HL-60 (cell line): ENCODE data around the gene PRPS2.

ENCODE experiments used
- POLR2AphosphoS5 ChIP-seq: IDR thresholded peaks from 2 replicates; pipeline ENCODE4 v1.6.1; 2012; ENCODE audit warnings: low read depth
- SPI1 ChIP-seq: IDR thresholded peaks from 2 replicates; pipeline ENCODE4 v1.6.1; 2012; ENCODE audit warnings: low read depth, mild to moderate bottlenecking, borderline replicate concordance
- TF ChIP-seq, protein P1 (sequence below): IDR thresholded peaks from one replicate; pipeline ENCODE4 v1.5.1; 2011; ENCODE audit warnings: low read length, control low read depth, inconsistent platforms; ENCODE audit not compliant: insufficient read depth
- TF ChIP-seq, protein P2 (sequence below): IDR thresholded peaks from 2 replicates; pipeline ENCODE4 v1.6.1; 2012; ENCODE audit warnings: low read depth; ENCODE audit not compliant: insufficient replicate concordance

DNA sequence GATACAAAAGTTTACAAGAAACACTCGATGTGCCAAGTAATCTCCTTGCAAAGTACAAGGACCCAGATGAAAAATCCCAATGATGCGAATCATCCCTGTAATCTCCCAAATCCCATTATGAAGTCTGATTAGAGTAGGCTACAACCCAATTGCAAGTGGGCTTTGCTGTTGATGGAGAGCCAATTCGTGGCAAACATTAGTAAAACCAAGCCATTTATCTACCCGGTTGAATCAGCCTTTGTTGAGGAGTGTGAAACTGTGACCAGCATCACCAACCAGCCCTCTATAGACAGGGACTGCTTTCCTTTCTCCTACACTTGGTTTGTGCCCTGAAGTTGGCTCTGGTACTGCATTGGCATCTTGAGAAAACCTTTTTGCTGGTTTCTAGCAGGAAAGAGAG is 1.2 kb upstream of the PRPS2 start:
- TF ChIP-seq POLR2AphosphoS5, result no peak
- TF ChIP-seq, protein P1, sequence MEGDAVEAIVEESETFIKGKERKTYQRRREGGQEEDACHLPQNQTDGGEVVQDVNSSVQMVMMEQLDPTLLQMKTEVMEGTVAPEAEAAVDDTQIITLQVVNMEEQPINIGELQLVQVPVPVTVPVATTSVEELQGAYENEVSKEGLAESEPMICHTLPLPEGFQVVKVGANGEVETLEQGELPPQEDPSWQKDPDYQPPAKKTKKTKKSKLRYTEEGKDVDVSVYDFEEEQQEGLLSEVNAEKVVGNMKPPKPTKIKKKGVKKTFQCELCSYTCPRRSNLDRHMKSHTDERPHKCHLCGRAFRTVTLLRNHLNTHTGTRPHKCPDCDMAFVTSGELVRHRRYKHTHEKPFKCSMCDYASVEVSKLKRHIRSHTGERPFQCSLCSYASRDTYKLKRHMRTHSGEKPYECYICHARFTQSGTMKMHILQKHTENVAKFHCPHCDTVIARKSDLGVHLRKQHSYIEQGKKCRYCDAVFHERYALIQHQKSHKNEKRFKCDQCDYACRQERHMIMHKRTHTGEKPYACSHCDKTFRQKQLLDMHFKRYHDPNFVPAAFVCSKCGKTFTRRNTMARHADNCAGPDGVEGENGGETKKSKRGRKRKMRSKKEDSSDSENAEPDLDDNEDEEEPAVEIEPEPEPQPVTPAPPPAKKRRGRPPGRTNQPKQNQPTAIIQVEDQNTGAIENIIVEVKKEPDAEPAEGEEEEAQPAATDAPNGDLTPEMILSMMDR, result no peak
- no peak for TF ChIP-seq SPI1
- TF ChIP-seq, protein P2, sequence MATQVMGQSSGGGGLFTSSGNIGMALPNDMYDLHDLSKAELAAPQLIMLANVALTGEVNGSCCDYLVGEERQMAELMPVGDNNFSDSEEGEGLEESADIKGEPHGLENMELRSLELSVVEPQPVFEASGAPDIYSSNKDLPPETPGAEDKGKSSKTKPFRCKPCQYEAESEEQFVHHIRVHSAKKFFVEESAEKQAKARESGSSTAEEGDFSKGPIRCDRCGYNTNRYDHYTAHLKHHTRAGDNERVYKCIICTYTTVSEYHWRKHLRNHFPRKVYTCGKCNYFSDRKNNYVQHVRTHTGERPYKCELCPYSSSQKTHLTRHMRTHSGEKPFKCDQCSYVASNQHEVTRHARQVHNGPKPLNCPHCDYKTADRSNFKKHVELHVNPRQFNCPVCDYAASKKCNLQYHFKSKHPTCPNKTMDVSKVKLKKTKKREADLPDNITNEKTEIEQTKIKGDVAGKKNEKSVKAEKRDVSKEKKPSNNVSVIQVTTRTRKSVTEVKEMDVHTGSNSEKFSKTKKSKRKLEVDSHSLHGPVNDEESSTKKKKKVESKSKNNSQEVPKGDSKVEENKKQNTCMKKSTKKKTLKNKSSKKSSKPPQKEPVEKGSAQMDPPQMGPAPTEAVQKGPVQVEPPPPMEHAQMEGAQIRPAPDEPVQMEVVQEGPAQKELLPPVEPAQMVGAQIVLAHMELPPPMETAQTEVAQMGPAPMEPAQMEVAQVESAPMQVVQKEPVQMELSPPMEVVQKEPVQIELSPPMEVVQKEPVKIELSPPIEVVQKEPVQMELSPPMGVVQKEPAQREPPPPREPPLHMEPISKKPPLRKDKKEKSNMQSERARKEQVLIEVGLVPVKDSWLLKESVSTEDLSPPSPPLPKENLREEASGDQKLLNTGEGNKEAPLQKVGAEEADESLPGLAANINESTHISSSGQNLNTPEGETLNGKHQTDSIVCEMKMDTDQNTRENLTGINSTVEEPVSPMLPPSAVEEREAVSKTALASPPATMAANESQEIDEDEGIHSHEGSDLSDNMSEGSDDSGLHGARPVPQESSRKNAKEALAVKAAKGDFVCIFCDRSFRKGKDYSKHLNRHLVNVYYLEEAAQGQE, result no peak
